ENCODE measurements around the gene STT3A. TPM values are rescaled to one million over a fixed set of nuclear protein-coding genes. Genes with fewer than 3 reads are reported as not detected.

Gene STT3A
- polyA plus RNA-seq, 1 donor (not counting 4 experiments of a cell fraction or from before 2014, with no cell fraction given), result 183 TPM

- H3K36me3 ChIP-seq (ENCODE audit: control insufficient read depth in 2 of 2, extremely low read depth in 1 of 2, insufficient read depth in 2 of 2, low read length in 2 of 2), result peaks cover 10 to 13% of the 10 kb centered on the region in 2 experiments
- H3K9ac ChIP-seq (ENCODE audit: control insufficient read depth, extremely low read depth, insufficient read depth, low read length), result peak within 1 kb of the TSS; percentile 95
- no peaks in the 10 kb centered on the region for H4K20me1 ChIP-seq (ENCODE audit: control insufficient read depth, extremely low read depth, insufficient read depth, low read length)
- H3K79me2 ChIP-seq (ENCODE audit: control insufficient read depth, insufficient read depth, low read length), result peaks cover 31% of the 10 kb centered on the region
- H3K27ac ChIP-seq (ENCODE audit: control insufficient read depth, insufficient read depth, low read length), result peak within 1 kb of the TSS; percentile 93
- dilution Hi-C loops (cut with MboI; ENCODE audit: extremely low pct_ligation_motif_present, low sequenced_read_pairs), result no loop called here
- TF ChIP-seq EZH2 (IDR thresholded peaks at IDR 0.05; ENCODE audit: low read length), result no peak
- TF ChIP-seq CTCF (optimal IDR thresholded peaks at IDR 0.05 in 1 of 3, IDR thresholded peaks at IDR 0.05 in 1 of 3, conservative IDR thresholded peaks at IDR 0.05 in 1 of 3; ENCODE audit: extremely low read depth in 1 of 3, insufficient read depth in 2 of 3, low read length in 3 of 3), result peak; percentile 56 to 81 (median 74)
- H3K4me3 ChIP-seq (ENCODE audit: control insufficient read depth in 2 of 3, extremely low read depth in 1 of 3, insufficient read depth in 2 of 3, low read depth in 1 of 3, low read length in 3 of 3), result peak within 1 kb of the TSS; percentile 84 to 95 (median 86)
- H3K9me3 ChIP-seq (ENCODE audit: control insufficient read depth, low read depth, low read length), result no peaks in the 10 kb centered on the region
- FAIRE-seq (peak; percentile 61), DNase-seq (ENCODE audit: low read depth, low spot score) (no peak)
- H3K27me3 ChIP-seq (ENCODE audit: control insufficient read depth, extremely low read depth, insufficient read depth, low read length), result no peaks in the 10 kb centered on the region
- H3K4me2 ChIP-seq (ENCODE audit: control insufficient read depth, extremely low read depth, insufficient read depth, low read depth, low read length), result peak within 1 kb of the TSS; percentile 70
- no peaks in the 10 kb centered on the region for H3K9me1 ChIP-seq (ENCODE audit: control insufficient read depth, extremely low read depth, insufficient read depth, low read length)
- H3K4me1 ChIP-seq (ENCODE audit: control insufficient read depth, extremely low read depth, insufficient read depth, low read length), result peaks cover 9% of the 10 kb centered on the region
- H2AFZ ChIP-seq (ENCODE audit: control insufficient read depth, low read length), result peak within 1 kb of the TSS; percentile 87
Measured at GRCh38 chr11:125568970-125569914, 23.4 kb upstream of the STT3A start, which contains the start of gene EI24. EI24 (plus strand) TSS chr11:125569477; CDS start chr11:125572528, 3,051 bp downstream.

GRCh38 chr11:125569915-125570621, 22.6 kb upstream of the STT3A start:
- Histone ChIP-seq H3K36me3 (ENCODE audit: control insufficient read depth in 2 of 2, extremely low read depth in 1 of 2, insufficient read depth in 2 of 2, low read length in 2 of 2) (peaks cover 12 to 19% of the 10 kb centered on the region in 2 experiments), H4K20me1 (ENCODE audit: control insufficient read depth, extremely low read depth, insufficient read depth, low read length) (no peaks in the 10 kb centered on the region), H2AFZ (ENCODE audit: control insufficient read depth, low read length) (peak overlapping the region; percentile 55), H3K9me1 (ENCODE audit: control insufficient read depth, extremely low read depth, insufficient read depth, low read length) (no peaks in the 10 kb centered on the region), H3K9ac (ENCODE audit: control insufficient read depth, extremely low read depth, insufficient read depth, low read length) (peak overlapping the region; percentile 95), H3K9me3 (ENCODE audit: control insufficient read depth, low read depth, low read length) (no peaks in the 10 kb centered on the region), H3K27me3 (ENCODE audit: control insufficient read depth, extremely low read depth, insufficient read depth, low read length) (no peaks in the 10 kb centered on the region), H3K27ac (ENCODE audit: control insufficient read depth, insufficient read depth, low read length) (peak overlapping the region; percentile 93), H3K4me3 (ENCODE audit: control insufficient read depth in 2 of 3, extremely low read depth in 1 of 3, insufficient read depth in 2 of 3, low read depth in 1 of 3, low read length in 3 of 3) (peak overlapping the region; percentile 84 to 95 (median 86)), H3K4me1 (ENCODE audit: control insufficient read depth, extremely low read depth, insufficient read depth, low read length) (peaks cover 9% of the 10 kb centered on the region), H3K4me2 (ENCODE audit: control insufficient read depth, extremely low read depth, insufficient read depth, low read depth, low read length) (peak overlapping the region; percentile 70), H3K79me2 (ENCODE audit: control insufficient read depth, insufficient read depth, low read length) (peaks cover 31% of the 10 kb centered on the region)
- no peak for DNase-seq (ENCODE audit: low read depth, low spot score)
- peak; percentile 67 for FAIRE-seq
- TF ChIP-seq CTCF (optimal IDR thresholded peaks at IDR 0.05 in 1 of 3, IDR thresholded peaks at IDR 0.05 in 1 of 3, conservative IDR thresholded peaks at IDR 0.05 in 1 of 3; ENCODE audit: extremely low read depth in 1 of 3, insufficient read depth in 2 of 3, low read length in 3 of 3) (no peak), EZH2 (IDR thresholded peaks at IDR 0.05; ENCODE audit: low read length) (no peak)
- dilution Hi-C loops (cut with MboI; ENCODE audit: extremely low pct_ligation_motif_present, low sequenced_read_pairs), result no loop called here
